ENCODE data around the gene TRIM14.
"Not testable (repeated sequence)": the region's sequence is repeated elsewhere in the genome, so short reads cannot be mapped to it uniquely, and the experiment has no call there.

The TRIM14 gene

DNA sequence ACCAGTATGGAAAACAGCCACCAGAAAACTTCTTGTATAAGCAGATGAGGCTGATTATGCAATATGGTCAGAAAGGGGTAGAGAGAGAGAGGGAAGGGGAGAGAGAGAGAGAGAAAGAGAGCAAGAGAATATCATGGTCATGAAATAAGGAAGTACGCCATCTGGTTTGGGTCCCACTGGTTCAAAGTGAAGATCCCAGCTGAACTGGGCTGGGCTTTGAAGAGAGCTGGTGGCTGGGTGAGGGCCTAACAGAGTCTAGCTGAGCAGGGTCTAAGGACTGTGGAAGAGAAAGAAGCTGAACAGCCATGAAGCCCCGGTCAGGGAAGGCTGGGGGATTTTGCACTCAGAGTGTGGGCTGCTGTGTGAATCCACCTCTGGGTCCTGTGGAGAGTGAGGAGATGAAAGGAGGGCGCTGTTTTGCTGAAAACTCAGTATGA lies 14.6 kb downstream of the TRIM14 start:
- no peak for DNase-seq

DNA sequence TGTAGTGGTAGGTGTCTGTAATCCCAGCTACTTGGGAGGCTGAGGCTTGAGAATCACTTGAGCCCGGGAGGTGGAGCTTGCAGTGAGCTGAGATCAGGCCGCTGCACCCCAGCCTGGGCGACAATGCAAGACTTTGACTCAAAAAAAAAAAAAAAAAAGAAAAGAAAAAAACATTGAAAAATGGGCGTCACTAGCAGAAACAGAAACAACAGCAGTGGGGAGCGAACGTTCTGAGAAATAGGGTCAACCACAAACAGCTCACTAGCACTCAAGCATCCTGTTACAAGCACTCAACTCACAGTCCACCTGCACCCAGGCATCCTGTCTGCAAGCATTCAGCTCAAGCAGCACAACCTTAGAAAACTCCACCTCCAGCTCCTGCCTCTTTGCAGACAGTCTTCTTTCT lies 17.2 kb downstream of the TRIM14 start:
- no peak for DNase-seq

DNA sequence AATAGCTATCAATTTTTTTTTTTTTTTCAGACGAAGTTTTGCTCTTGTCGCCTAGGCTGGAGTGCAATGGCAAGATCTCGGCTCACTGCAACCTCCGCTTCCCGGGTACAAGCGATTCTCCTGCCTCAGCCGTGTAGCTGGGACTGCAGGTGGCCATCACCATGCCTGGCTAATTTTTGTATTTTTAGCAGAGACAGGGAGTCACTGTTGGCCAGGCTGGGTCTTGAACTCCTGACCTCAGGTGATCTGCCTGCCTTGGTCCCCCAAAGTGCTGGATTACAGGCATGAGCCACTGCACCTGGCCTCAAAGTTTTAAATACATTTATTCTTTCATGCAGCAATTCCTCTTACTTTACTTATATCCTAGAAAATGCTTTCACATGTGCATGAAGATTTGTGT lies 17.6 kb downstream of the TRIM14 start:
- no peak for DNase-seq

- DNase-seq, result no peak
Observed at GRCh38 chr9:98100456-98100855, 18.6 kb downstream of the TRIM14 start.

GRCh38 chr9:98099898-98100297 lies 19.1 kb downstream of the TRIM14 start:
- DNase-seq, result no peak

DNA sequence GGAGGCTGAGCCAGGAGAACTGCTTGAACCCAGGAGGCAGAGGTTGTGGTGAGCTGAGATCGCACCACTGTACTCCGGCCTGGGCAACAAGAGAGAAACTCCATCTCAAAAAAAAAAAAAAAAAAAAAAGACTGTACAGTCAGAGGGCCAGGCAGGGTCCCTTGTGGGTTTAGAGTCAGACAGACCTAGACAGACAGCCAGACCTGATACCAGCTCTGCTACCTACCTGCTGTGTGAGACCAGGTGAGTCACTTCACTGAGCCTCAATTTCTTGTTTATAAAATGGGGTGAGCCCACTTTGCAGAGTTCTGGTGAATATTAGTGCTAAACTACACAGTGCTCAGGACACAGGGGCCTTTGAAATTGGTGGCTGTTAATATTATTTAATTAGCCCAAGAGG lies 19.7 kb downstream of the TRIM14 start:
- DNase-seq, result no peak

DNA sequence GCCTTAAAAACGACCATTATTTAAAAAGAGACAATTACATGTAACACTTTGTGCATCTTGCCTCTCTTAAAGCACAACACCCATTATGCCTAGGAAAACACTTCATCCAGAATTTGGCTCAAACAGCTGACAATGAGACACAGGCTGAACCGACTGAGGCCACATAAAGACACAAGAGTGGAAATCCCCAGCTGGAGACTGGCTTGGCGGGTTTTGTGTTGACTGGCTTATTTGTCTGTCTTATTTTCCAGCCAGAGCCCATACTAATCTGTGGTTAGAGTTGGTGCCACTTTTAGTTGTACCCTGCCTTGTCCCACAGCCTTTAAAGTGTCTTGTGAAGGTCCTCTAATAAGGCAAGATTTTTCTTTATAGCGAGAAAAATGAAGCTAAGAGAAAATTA lies 21.2 kb downstream of the TRIM14 start:
- DNase-seq, result no peak

DNA sequence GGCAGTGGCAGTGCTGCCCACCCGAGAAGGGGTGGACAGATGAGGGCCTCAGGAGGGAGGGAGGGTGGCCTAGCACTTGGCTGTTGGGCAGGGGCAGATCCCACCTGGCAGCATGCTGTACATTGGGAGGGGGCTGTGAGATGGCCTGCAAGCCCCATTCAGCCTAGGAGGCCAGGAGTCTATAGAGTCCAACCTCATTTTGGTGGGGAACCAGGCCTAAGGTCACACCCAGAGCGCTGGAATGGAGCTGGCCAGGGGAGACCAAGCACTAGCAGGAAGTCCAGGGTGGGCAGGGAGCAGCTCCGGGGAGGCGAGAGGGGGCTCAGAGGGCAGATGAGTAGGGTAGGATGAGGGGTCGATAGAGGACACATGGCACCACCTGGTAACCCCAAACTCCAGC lies 22.9 kb downstream of the TRIM14 start:
- no peak for DNase-seq

- no peak for DNase-seq
Observed at GRCh38 chr9:98095401-98095800, 23.6 kb downstream of the TRIM14 start.

GRCh38 chr9:98094851-98095250 lies 24.2 kb downstream of the TRIM14 start:
- DNase-seq, result no peak

DNA sequence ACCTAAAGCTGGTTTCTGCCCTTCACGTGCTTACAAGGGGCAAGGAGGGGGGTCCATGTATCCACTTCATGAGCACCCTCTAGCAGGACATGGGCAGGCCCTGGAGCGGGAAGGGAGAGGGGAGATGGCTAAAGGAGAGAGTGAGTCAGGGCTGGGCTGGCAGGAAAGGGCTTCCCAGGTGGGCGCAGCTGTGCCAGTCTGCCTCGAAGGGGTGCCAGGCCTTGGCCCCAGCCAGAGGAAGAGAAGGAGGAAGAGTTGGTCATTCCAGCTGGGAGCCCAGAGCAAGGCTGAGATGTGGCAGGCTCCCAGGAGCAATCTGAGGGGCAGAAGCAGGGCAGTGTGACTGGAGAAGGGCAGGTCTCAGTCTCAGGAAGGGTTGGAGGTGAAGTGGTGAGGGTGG lies 24.7 kb downstream of the TRIM14 start:
- no peak for DNase-seq

GRCh38 chr9:98092613-98092931 lies 26.4 kb downstream of the TRIM14 start:
- DNase-seq, result no peak

DNA sequence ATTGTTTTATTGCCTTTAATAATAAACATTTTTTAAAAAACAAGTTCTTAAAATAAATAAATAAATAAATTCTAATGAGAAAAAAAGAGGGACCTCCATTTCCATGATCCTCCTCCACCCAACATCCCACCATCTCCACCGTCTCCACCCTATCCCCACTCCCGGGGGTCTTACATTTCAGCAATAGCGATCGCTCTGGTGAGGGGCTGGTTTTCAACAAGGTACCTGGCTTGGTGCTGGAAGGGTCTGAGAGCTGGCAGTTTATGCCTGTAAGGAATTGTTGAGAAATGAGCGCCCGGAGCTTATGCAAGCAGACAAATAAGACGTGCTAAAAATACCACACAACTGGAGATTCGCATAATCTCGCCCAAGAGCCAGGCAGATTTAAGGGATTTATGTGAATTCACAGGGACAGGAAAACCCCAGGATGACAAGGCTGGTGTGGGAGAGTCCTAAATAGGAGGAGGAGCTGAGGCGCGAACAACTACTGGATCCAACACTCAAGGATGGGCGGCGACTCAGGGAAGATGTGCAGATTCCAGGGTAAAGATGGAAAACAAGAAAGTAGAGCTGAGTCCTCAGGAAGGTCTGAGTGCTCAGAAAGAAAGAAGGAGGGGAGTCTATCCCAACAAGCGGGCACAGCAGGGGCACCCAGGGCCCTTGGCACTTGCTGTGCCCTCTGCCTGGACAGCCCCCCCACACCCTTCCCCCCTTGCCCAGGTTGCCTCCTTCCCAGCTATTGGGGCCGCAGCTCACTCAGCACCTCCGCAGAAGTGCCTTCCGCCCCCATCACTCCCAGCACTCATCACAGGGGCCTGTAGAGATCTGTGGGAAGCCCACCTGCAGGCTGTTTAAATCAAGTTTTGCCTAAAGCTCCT lies 27.0 kb downstream of the TRIM14 start:
- DNase-seq, result no peak

DNA sequence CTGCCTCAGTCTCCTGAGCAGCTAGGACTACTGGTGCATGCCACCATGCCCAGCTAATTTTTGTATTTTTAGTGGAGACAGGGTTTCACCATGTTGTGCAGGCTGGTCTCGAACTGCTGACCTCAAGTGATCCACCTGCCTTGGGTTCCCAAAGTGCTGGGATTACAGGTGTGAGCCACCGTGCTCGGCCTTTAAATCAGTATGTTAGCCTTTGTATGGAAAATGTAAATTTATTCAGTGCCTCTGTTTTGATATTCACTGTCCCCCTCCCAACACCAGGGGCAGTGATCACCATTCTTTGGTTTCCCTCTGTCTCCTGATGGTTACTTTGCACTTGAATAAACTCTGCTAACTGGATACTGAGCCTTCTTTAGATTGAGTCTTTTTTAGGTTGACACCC lies 28.3 kb downstream of the TRIM14 start:
- not testable (repeated sequence) for DNase-seq

DNA sequence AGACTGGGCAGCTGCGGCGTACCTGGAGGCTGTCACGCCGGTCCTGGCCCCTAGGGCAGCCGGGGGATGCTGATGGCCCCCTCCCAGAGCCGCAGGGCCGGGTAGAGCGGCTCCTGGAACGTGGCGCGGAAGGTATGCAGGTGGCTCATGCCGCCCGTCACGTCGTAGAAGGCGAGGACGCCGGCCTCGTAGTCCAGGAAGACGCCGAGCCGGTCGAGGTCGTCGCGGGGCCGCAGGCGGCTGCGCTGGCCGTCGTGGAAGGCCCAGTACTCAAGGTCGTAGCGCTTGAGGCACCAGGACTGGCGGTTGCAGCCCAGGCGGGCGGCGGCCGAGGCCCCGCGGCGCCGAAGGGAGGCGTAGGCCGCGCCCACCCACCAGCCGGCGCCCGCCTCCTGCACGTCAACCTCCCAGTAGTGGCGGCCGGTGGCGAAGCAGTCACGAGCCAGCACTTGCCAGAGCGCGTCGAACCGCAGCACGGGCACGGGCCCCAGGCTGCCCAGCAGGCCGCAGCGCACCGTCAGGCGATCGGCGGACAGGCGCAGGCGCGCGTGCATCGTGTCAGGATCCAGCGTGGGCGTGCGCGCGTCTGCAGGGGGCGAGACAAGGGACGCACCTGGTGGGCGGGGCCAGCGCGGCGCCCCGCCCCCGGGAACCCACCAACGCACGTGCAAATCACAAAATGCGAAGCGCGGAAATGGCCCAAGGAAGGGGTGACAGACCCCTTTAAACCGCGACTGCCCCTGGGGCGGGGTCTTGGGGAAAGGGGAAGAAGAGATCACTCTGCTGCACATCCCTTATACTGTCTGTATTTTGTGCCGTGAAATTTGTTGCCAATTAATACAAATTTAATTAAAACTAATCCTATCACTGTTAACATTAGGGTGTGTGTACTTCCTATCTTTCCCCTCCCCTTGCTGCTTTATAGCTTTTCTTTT lies 31.3 kb downstream of the TRIM14 start:
- no peak for DNase-seq

GRCh38 chr9:98086461-98086860 lies 32.6 kb downstream of the TRIM14 start:
- DNase-seq, result no peak

DNA sequence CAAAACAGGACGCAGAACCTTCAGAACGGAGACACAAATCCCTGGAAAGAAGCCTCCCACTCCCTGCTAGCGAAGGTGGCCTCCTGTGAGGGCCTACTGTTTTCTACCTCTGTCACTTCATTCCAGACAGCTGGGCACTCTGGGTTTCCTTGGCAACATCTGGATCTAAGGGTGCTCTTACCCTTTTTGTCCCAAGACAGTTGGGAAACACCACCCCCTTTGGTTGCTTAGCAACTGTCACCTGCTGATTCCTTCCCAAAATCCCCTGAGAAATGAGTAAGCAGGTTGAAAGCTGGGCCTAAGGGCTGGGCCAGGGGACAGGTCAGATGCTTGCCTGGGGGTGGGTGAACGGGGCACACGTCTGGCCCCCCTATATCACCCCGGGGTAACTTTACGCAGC lies 33.1 kb downstream of the TRIM14 start:
- no peak for DNase-seq

GRCh38 chr9:98085058-98085457 lies 34.0 kb downstream of the TRIM14 start:
- DNase-seq, result no peak

- no peak for DNase-seq
Observed at GRCh38 chr9:98084396-98084795, 34.6 kb downstream of the TRIM14 start.

- no peak for DNase-seq
Observed at GRCh38 chr9:98083566-98084183, 35.3 kb downstream of the TRIM14 start.

GRCh38 chr9:98083061-98083501 lies 35.9 kb downstream of the TRIM14 start:
- DNase-seq, result no peak

GRCh38 chr9:98081477-98082219 lies 37.4 kb downstream of the TRIM14 start:
- no peak for DNase-seq

DNA sequence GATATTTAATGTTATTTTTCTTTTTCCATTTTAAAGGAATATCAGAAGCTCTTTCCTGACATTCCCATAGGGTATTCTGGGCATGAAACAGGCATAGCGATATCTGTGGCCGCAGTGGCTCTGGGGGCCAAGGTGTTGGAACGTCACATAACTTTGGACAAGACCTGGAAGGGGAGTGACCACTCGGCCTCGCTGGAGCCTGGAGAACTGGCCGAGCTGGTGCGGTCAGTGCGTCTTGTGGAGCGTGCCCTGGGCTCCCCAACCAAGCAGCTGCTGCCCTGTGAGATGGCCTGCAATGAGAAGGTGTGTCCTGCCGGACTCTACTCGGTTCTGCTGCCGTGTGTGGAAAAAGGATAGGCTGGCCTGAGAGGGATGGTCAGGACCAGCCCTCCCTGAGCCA lies 38.2 kb downstream of the TRIM14 start:
- no peak for DNase-seq

Data from T1000 (cell line).